ENCODE results near the gene TBX5. TPM values are rescaled to one million over a fixed set of nuclear protein-coding genes. Genes with fewer than 3 reads are reported as not detected.

Gene TBX5
- total RNA-seq, 4 donors from 2014 or later: 0.27 to 2.3 (median 1.0) TPM

DNA sequence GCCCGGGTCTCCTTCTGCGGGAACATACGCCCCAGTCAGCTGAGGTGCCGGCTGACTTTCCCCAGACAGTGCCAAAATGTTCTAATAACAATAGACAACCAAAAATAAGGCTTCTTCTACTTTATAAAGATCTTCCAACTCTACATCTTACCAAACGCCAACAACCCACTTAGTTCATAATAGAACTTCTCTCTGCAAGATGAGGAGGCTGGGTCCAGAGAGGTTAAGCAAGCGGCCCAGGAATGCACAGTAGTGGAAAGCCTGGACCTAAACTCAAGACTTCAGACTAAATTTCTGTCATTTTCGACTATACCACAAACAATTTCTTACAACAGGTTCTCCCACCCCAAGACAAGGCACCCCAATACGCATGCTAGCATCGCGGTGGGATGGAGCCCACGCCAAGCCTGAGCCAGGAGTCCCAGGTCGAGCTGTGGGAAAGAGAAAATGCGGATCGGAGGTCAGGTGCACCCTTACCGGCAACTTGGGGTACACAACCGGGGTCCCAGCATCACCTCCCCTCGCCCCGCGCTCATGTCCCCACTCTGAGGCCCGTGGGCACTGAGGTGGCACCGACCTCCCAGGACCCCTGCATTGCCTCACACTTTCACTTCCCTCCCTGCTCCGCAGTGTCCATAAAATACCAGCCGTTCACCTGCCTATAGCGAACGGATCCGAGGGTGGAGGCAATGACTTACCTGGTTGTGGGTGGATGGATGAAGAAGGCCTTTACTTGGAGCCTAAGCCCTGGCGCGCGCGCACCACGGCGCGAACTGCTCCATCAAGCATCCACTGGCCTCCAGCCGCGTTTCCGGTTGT, 42.1 kb upstream of the TBX5 start:
- no peak overlapping the region for H3K27ac ChIP-seq
- H3K27me3 ChIP-seq: peaks cover 61% of the 10 kb centered on the region
- H3K9me3 ChIP-seq: no peaks in the 10 kb centered on the region
- no peak overlapping the region for H3K4me3 ChIP-seq (replicated peaks in 1 of 3)
- no peak for DNase-seq
- no peaks in the 10 kb centered on the region for H3K36me3 ChIP-seq
- 4 to 11% methylated on average over 22 to 31 of the region's 36 CpGs for WGBS, 2 donors
- peaks cover 5 to 16% of the 10 kb centered on the region in 2 donors for H3K4me1 ChIP-seq
- TF ChIP-seq, protein P1, sequence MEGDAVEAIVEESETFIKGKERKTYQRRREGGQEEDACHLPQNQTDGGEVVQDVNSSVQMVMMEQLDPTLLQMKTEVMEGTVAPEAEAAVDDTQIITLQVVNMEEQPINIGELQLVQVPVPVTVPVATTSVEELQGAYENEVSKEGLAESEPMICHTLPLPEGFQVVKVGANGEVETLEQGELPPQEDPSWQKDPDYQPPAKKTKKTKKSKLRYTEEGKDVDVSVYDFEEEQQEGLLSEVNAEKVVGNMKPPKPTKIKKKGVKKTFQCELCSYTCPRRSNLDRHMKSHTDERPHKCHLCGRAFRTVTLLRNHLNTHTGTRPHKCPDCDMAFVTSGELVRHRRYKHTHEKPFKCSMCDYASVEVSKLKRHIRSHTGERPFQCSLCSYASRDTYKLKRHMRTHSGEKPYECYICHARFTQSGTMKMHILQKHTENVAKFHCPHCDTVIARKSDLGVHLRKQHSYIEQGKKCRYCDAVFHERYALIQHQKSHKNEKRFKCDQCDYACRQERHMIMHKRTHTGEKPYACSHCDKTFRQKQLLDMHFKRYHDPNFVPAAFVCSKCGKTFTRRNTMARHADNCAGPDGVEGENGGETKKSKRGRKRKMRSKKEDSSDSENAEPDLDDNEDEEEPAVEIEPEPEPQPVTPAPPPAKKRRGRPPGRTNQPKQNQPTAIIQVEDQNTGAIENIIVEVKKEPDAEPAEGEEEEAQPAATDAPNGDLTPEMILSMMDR (IDR thresholded peaks at IDR 0.05): no peak
- TF ChIP-seq POLR2A (IDR thresholded peaks at IDR 0.05): no peak
- intact Hi-C loops (cut with DNase I): no loop called here

DNA sequence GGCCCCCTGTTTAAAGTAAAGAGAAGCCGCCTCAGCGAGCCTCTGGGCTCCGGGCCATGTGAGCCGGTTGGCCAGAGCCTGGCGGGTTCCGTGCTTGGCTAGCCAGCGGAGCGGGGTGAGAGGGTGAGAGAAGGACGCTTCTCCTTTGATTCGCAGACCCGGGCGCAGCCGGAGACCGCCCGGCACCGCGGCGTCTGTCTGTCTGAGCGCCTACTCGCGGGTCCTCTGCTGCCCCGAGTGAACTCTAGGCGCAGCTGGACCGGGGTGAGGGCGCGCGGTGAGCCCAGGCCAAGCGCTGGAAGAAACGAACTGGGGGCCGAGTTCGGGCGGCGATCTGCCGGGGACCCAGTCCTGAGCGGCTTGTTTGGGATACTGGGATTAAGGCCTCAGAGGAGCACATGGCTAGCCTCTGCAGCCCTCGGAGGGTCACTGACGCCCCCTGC, 41.4 kb upstream of the TBX5 start:
- Histone ChIP-seq H3K27ac (no peak overlapping the region), H3K4me3 (replicated peaks in 1 of 3) (no peak overlapping the region), H3K36me3 (no peaks in the 10 kb centered on the region), H3K9me3 (no peaks in the 10 kb centered on the region), H3K27me3 (peaks cover 61% of the 10 kb centered on the region), H3K4me1 (peaks cover 5 to 16% of the 10 kb centered on the region in 2 donors)
- TF ChIP-seq POLR2A (IDR thresholded peaks at IDR 0.05): no peak
- TF ChIP-seq, protein P1 (IDR thresholded peaks at IDR 0.05): no peak
- WGBS, 2 donors: 2 to 18% methylated on average over 4 to 32 of the region's 37 CpGs
- DNase-seq: peak; percentile 54 to 65
- intact Hi-C loops (cut with DNase I): no loop called here

DNA sequence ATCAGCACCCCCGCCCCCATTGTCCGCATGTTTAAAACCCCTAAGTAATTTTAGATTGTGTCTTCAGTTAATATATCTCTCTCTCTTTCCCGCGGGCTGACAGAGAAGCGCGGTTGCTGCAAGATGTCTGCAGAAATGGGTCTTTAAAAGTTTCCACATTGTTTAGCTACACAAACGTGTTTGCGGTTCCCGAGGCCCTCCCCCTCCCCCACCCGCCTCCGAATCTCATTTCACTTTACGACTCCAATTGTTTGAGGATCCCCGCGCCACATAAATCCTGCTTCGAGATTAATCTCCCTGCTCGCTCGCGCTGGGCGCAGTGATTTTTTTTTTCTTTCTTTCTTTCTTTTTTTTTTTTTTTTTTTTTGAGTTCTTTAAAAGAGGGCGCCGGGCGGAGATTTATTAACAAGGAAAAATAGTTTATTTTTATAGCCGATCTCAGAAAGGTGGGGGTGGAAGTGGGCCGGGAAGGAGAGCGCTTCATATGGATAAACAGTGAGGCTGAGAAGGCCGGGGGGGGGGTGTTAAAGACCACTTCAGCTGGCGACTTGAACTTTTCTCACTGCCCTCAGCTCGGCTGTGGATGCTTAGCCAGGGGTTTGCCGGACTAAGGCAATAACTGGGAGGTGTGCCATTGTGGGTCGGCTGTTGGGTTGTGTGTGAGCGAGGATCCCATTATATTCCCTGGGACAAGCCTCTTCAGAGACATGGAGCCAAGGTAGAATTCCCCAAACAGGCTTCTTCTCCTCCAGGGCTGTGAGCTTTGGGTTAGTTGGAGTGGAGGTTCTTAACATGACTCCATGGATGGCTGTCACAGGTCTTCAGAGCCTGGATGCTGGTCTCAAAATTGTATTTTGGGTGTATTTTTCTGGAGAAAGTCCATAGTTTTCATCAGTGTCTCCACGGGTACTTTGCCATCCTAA, 39.7 kb upstream of the TBX5 start:
- 9 to 10% methylated on average over 32 of the region's 32 CpGs for WGBS, 2 donors
- Histone ChIP-seq H3K27ac (no peak overlapping the region), H3K27me3 (peaks cover 62% of the 10 kb centered on the region), H3K36me3 (no peaks in the 10 kb centered on the region), H3K9me3 (no peaks in the 10 kb centered on the region), H3K4me3 (replicated peaks in 1 of 3) (no peak overlapping the region), H3K4me1 (peaks cover 5 to 16% of the 10 kb centered on the region in 2 donors)
- no peak for DNase-seq
- intact Hi-C loops (cut with DNase I): no loop called here
- no peak for TF ChIP-seq POLR2A (IDR thresholded peaks at IDR 0.05)
- TF ChIP-seq, protein P1 (IDR thresholded peaks at IDR 0.05): no peak

DNA sequence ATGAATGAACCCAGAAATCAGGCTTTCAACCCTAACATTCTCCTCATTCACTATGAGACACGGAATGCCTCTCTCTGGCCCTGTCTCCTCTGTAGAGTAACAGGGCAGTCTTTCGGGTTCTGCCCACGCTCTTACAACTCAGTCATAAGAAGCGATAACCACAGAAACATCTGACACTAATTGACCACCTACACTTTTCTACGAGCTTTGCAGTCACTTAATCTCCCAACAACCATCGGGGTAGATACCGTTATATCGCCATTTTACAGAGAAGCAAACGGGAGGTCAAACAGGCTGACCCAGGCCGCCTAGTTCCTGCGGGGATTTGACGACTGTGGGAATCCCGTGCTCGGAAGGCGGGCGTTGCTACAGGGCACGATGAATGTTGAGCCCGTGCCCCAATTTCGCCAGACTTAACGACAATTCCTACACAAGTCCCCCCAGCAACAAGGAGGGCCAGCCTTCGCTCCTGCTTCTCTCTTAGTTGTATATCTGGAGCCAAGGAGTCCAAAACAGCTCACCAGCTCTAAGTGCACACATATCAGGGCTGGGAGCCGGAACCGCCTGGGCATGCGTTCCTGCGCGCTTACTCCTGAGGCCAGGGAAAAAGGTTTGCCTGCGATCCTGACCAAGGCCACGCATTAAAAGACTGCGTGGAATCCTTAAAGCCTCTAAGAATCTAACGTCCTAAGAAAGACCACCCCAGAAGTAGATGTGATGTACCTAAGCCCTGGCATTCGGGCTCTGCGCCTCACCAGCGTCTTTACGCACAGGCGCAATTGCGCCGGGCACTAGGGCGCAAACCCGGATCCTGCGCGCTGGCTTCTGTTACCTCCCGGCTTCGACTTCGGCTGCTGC, 38.7 kb upstream of the TBX5 start:
- peaks cover 5 to 16% of the 10 kb centered on the region in 2 donors for H3K4me1 ChIP-seq
- no peak for DNase-seq
- intact Hi-C loops (cut with DNase I): no loop called here
- no peak overlapping the region for H3K27ac ChIP-seq
- 7 to 11% methylated on average over 26 to 37 of the region's 44 CpGs for WGBS, 2 donors
- H3K9me3 ChIP-seq: no peaks in the 10 kb centered on the region
- H3K27me3 ChIP-seq: peaks cover 67% of the 10 kb centered on the region
- H3K36me3 ChIP-seq: no peaks in the 10 kb centered on the region
- TF ChIP-seq, protein P1 (IDR thresholded peaks at IDR 0.05): no peak
- no peak for TF ChIP-seq POLR2A (IDR thresholded peaks at IDR 0.05)
- H3K4me3 ChIP-seq (replicated peaks in 1 of 3): no peak overlapping the region

Measured in thyroid gland (tissue), 4 donors.